Stimulated activated CD4-positive, alpha-beta T cell treated with anti-CD3 and anti-CD28 coated beads, Interleukin-1b, Interleukin-23, amount 100 ng/mL, for 48 hours (primary cell): ENCODE measurements around the gene PSD.

Experiments
- DNase-seq: peaks from one replicate; pipeline ENCODE4 v3.0.0-alpha.2; 2020

Gene PSD

DNA sequence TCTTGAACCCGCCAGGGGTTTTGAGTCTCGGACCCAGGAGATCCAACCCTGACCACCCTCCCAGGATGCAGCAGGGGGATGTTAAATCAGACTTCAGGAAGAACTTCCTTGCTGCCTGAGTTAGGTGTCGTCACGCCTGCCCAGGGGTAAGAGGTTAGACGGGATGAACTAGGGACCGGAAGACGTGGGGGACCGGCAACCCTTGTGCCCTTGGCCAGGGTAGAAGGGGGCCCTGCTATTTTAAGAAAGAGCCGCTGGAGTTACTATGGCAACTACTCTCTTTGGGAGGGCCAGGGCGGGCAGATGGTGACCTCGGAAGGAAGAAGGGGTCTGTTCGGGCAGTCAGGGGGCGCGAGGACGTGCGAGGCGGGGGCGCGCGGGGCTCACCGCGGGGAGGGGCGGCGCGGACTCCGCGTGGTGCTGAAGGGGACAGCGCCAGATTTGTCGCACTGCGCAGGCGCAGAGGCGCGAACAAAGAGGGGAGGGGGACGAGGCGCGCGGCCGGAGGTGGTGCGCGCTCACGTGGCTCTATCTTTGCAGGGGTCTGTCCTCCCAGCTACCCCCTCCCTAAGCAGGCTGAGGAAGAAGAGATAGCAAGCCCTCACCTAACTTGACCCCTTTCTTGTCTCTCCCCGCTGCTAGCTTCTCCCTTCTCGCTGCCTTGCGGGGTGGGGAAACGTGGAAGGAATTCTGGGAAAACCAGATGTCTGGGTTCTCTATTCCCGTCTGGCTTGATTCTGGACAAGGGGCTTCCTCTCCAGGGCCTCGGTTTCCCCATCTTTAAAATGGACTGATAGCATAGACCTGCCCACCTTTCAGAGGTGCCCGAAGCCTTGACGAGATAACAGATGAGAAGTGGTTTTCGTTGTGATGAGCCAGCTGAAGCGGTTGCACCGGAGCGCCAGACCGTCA lies 940 bp upstream of the PSD start:
- DNase-seq: peak; percentile 69

DNA sequence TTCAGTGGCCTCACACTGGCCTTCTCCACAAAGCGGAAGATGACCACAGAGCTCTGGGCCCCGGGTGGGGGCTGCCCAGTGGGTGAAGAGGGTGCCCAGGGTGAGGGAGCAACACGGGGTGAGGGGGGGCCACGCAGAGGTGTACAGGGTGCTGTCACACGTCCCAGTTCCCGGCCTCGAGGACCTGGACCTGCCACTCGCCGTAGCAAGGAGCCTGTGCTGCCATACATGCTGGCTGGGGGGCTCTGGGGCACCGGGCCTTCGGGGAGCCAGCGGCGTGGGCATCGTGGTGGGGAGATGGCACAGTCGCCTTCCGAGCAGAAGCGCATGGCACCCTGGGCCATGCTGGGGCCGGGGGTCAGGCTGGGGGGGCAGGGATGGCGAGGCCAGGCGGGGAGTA lies 1.9 kb downstream of the PSD start:
- DNase-seq: no peak

DNA sequence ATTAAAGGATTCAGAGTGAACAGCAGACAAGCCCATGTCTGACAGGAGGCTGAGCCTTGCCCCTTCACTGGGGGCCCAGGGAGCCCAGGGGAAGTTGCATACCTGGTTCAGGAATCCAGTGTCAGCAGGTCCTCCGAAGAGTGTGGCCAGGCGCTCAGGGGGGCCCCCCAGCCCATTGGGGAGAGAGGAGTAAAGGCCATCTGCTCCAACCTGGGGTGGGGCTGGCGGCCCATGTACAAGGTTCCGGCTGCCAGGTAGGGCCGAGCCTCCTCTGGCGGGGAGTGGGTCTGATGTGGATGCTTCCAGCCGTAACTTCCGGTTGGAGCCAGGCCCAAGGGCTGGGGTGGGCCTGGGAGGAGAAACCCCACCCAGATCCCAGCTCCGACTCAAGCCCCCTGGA lies 2.3 kb downstream of the PSD start:
- no peak for DNase-seq

DNA sequence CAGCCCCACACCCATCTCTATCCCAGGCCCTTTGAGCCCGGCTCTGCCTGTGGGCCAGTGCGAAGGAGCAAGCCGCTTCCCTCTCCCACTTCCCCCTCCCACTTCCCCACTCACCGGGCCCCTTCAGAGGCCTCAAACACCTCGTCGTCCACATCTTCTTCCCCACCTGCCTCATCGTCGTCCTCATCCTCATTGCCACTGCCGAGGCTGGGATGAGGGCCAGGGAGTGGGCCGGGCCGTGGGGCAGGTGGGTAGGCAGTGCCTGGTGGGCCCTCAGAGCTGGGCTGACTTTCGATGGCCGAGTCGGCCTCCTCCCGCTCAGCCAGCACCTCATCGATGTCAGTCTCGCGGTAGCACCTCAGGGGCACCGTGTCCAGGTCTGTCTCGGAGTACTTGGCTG lies 3.8 kb downstream of the PSD start:
- no peak for DNase-seq

DNA sequence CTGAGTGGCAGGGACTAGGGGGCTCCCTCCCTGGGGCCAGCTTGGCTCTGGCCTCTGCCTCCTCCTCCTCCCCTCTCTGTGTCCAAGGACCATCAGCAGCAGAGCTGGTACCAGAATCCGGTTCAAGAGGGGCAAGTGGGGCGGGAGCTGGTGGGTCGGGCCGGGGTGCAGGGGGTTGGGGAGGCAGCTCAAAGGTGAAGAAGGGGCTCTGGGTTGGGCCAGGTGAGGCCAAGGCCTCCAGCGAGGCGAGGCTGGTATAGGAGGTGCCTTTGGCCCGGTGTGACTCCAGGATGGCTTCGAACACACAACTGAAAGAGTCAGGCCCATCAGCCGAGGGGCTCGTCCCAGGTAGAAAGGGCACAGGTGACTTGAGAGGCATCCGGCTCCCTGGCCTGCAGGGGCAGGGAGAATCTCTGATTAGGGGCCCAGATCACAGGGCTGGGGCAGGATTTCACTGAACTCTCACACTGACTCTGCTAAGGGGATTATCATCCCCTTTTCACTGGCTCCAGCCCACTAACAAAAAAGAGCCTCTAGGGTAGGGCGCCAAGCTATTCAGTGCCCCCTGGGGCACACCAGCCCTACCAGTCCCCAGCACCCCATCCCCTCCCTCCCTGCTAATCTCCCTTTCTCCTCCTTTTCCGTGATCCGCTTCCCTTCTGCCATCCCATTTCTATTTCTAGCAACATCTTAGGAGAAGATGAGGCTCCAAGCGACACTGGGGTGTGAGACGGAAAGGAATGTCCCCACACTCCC lies 4.6 kb downstream of the PSD start:
- no peak for DNase-seq

DNA sequence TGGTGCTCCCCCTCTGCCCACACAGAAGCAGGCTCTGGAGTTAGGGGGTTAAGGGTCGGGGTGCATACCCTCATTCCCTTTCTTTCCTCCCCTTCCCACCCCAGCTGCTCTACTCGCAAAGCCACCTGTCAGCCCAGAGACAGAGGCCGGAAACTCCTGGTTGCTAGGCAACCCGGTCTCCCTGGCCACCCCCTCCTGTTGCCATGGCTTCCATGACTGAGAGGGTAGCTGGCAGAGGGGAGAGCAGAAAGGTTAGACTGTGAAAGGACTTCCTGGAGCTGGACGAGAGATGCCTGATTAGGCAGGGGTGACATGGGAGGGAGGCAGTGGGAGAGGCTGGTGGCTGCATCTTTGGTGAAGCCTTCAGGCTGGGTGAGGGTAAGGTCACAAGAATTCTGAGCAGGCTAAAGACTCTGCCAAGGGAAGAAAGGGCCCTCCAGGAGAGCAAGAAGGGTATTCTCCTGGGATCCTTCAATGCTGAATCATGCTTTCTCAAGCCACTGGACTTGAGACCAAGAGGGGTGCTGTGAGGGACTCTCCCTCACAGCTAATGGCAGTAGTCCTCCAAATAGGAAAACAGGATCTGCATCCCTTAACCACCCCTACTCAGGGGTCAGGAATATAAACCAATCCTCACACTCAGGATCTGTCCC lies 5.4 kb downstream of the PSD start:
- peak; percentile 59 for DNase-seq

DNA sequence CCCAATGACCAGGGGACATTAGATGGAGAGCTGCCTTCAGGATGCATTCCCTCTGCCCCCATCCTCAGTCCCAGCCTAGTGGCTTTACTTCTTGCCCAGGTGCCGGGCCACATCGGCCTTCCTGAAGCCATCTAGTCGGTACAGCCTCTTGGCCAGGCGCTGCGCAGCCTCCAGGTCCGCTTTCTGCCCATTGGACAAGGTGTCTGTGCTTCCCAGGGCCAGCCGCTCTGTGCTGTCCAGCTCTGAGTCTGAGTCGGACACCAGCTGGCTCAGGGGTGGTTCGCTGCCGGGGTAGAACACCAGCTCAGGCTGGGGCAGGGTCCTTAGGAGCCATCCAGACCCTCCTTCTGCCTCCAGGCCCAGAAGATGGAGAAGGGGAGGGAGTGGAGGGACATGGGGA lies 6.3 kb downstream of the PSD start:
- DNase-seq: no peak

DNA sequence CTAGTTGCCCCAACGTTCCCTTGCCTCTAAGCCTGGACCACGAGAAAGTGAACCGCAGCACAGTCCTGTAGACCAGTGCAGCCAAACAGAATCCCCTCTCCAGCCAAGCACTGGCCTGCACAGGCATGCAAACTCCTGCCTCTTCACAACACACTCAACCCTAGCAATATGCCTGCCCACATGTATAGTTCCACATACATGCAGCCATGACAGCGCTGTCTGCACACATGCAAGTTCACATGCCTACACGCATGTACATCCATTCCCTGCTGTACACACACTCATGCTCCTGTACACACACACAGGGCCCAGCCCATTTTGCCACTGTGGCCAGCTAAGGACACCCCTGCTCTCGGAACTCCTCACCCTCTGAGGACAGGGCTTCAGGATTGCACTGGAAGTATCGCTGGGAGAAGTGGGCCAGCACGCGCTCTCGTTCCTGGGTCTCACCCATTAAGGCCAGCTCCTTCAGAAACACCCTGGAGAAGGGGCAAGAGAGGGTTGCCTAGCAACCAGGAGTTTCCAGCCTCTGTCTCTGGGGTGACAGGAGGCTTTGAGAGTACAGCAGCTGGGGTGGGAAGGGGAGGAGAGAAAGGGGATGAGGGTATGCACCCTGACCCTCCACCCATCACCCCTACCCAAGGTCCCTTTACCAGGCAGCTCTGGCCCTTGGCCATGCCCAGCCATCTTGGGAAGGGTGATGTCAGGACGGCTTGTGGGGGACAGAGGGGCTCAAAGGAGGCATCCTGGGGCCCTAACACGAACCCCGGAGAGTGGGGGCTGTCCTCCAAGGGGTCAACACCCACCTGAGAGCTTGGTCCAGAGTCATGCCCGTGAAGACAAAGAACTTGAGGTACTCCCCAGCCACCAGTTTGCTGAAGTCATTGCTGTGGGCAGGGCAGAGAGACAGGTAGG lies 7.0 kb downstream of the PSD start:
- no peak for DNase-seq

DNA sequence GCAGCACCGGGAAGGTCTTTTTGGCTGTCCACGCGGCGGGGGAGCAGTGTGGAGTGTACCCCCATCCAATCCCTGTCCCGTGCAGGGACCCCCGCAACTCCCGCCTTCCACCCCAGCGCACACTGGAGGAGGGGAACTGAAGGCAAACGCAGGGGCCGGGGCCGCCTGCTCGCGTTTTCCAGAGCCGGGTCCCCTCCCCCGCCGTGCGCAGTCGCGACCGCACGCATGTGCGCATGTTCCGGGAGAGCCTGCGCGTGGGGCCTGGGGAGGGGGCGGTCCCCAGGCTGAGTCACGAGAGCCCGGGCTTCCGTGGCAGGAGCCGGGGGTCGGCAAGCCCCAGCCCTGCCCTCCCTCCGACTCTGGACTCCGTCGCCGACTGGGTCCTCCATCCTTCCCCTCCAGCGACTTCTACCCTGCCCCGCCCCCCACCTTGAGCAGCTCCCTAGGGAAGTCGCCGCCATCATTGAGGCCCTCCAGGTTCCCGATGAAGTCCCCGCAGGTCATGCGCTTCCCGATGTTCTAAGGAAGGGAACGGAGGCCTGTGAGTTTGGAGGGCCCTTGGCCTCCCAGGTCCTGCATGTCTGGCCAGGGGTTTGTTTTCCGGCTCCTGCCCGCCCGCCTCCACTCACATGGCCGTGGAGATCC lies 8.0 kb downstream of the PSD start:
- DNase-seq: peak; percentile 67

DNA sequence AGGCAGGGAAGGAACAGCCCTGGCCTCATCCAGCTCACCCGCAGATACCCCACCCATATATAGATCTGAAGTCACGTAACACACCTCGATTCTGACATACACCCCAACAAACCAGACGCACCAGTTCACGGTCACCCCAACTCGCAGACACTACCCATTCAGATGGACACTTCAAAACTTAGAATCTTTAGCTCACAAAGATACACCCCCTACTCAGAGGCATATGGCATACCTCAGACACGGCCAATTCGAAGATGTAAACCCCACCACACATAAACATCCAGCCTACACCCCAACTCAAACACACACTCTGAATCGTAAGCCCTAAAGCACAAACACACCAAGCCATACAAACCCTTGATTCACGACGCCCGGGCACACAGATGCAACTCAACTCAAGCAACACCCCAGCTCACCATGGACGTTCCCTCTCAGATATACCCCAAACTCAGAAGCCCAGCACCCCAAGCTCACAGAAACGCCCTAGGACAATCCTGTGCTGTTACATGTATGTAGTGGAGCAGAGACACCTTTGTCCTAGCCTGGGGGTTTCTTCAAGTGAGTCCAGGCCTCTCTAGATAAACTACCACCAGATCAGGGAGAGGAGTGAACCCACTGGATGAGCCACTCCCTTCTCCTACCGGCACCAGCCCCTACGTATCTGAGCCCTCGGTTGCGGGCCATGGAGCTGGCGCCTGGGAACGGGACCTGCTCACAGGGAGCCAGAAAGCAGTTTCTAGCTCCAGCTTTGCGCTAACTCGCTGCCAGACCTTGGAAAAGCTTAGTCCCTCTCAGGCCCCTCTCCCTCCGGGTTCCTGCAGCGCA lies 8.8 kb downstream of the PSD start:
- no peak for DNase-seq

DNA sequence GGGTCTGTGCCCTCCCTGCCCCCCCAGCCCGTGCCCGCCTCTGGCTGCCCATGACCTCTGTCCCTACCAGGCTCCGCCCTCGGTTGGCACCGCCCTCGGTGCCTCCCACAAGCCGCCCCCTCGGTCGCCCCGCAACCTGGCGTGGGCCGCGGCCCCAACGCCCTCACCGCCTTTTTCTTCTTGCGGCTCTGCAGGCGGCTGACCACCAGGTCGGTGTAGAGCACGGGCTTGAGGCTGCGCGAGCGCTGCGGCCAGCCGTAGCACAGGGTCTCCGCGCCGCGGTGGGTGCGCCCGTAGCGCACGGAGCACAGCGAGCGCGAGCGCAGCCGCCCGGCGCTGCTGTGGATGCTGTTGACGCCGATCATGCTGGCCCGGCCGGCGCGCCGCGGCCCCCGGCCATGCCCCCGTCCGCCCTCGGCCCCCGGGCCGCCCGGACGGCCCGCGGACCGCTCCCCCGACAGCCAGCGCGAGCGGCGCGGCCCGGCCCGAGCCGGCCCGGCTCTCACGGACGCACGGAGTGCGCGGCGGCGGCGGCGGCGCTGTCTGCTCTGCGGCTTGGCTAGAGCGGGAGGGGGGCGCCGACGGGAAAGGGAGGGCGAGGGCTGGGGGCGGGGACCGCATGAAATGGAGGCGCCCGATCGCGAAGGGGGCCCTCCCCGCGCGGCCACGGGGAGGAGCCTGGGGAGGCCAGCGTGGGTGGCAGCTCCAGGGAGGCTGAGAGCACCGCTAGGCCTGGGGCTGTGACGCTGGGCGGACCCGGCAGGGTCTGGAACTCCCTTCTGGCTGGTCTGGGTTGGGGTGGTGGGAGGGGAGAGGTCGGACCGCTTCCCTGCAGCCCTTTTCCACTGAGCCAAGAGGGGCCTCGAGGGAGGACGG lies 9.6 kb downstream of the PSD start:
- peak; percentile 81 for DNase-seq

DNA sequence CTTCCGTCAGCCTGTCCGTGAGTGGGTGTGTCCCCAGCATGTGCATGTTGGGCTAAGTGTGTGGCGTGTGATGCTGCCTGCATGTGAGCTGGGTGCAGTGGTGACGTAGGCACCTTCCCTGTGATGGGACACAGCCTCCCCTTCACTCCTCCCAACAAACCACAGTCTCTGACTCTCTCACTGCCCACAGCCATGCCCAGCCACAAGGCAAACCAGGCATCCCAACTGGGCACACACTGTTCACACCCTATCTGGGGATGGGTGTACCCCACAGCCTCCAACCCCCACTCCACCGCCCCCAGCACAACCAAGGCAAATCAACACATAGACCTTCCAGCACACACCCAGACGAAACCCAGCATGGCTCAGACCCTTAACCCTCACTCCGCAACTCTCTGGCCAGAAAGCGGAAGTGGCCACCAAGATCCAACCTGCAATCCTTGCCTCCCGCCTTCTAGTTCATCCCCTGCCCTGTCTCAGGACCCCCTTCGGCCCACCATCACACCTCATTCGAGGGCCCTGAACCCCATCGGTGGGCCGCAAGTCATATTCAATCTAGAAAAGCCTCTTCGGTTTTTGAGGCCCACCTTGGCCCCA lies 10.4 kb downstream of the PSD start:
- DNase-seq: peak; percentile 37

DNA sequence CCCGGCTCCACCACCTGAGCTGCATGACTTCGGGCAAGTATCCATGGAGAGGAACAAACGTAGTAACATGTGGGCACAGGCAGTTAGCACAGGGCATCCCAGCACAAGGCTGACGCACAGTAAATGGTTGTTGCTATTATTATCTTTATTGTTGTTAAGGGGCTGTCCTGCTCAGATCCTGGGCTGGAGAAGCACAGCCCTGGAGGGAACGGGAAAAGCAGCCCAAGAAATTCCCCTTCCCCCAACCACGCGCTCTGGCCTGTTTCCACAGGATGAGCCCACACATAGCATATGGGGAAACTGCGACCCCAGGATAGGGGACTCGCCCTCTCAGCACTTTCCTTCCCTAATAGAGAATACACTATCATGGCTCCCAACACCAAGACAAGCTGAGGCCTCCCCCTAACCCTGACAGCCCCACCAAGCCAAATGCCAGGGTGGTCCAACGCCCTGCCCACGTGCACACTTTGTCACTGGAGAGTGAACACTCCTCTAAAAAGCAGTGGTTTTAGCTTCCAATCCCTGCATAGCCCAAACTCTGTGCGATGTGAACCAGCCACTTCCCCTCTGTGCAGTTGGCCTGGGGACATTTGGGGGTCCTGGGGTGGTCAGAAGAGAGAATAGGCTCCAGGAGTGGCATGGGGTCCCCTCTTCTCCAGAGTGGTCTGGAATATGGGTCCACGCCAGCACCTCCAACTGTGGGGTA lies 11.0 kb downstream of the PSD start:
- no peak for DNase-seq

DNA sequence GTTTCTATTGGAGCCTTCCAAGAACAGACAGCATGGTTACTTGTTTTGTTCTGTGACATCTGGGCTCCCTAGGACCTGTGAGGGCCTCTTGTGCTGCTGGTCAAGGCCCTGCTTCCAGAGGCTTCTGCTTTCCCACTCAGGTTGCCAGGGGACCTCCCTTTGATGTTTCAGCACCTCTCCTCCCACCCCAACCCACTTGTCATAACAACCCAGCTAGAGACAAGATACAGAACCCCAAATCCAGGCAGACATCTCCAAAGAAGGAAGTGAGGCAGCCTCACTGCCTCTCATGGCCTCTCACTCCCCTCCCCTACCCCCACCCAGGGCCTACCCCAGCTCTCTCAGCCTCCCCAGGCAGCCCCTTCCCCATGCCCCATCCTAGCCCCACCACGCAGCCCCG lies 11.8 kb downstream of the PSD start:
- DNase-seq: no peak

DNA sequence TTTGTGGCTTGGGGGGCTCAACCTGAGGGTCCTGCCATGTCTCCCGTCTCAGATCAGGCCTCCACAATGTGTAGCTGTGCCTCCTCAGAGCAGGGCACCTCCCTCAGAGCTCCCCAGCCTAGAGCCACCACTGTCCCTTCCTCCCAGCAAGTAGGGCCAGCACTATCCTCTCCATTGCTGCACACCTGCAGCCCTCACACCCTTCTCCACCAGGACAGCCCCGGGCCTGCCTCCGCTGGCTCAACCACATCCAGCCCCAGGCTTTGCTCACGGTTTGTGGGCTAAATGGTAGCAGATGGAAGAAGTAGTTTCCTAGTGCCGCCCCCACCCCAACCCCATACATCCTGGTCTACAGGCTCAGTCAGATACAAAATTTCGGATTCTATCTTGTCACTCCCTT lies 13.0 kb downstream of the PSD start:
- DNase-seq: no peak

DNA sequence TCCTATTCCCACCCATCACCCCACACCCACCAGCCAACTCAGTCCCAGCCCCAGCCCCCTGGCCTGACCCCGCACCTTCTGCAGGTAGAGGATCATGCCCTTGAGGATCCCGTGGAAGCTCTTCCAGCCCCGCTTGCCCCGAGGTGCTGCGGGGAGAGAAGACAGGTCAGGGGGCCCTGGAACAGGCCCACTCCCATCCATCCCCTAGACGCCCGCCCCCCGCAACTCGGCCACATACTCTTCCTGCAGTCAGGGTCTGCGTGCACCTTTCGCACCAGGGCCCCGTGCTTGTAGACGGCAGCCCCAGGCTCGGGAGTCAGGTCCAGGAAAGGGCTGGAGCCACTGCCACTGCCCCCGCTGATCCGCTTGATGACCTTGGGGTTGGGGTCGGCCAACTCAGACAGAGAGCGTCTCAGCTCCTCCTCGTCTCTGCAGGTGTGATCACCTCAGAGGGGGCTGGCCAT lies 13.4 kb downstream of the PSD start:
- no peak for DNase-seq

DNA sequence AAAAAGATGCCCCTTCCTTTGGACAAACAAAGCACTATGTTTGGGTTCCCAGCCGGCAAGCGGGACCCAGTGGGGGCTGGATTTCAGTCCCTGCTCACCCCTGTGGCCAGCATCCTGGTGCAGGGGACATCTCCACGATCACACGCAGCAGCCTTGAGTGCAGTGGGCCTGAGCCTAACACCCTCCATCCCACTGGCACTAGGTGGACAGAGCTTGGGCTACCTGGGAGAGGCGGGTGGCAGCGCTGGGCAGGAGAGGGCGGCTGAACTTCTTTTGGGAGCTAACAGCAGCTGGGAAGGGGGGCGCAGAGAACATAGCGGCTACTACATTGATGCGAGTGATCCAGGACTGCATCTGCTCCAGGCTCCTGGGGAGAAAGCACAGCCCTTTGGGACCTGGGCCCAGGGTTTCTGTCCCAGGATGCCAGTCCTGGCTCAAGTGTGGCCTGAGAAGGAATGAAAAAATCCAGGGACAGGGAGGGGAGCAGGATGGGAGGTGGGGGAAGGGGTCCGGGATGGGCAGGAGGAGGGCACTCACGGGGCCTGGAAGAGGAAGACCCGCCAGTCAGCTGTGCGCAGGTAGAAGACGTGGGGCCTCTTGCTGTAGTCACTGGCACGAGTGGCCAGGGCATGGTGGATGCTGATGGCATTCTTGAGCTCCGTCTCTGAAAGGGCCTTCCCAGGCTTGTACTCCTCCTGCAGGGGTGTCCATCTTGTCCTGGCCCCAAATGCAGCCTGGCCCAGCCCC lies 14.1 kb downstream of the PSD start:
- no peak for DNase-seq

DNA sequence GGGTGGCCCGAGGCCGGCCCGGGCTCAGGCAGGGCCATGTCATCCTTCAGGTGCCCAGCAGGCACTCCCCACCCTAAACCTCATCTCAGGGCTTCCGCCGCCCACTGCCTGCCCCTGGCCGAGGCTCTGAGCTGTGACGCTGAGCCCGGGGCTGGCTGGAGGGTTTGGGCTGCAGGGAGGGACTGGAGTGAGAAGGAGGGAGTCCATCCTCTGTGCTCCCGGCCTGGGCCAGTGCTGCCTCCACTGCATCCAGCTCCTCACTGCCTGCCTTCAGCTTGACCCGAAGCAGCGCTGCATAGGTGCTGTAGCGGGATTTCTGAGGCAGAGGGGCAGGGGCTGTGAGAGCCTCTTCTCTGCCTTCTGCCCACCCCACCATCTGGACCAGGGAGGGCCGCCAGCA lies 15.5 kb downstream of the PSD start:
- DNase-seq: no peak
